GM19240 (cell line): ENCODE results near the gene GNAI1.

Source experiments
- DNase-seq: peaks from one replicate; pipeline ENCODE4 v3.0.0; 2011; ENCODE audit warnings: low spot score; ENCODE audit not compliant: insufficient read length

Gene GNAI1

DNA sequence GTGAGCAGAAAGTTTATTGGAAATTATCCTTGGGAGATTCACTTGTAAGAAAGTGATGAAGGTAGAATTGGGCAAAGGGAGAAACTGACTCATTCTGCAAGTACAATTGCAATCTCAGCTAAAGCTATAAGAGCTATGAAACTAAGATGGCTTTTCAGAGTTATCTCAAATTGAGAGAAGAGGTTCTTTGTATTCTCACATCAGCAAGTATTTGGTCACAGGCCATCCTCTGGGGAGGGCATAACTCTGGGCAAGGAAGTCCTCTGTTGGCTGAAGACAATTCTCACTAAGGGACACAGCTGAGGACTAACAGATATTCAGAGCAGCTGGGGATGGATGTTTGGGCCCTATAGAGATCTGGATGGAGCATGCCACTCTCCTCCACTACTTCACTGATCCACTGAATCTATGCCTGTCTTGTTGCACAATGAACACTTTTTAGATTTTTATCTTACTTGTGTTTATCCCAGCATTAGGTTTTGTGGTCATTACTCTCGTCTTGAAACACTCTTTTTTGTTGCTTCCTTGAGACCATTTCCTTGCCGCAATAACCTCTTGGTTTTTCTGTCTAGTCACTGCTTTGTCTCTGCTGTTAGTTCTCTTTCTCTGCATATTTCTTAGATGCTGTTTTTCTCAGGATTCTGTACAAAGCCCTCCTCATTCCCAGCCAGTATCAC is 115.1 kb downstream of the GNAI1 start:
- no peak for DNase-seq

DNA sequence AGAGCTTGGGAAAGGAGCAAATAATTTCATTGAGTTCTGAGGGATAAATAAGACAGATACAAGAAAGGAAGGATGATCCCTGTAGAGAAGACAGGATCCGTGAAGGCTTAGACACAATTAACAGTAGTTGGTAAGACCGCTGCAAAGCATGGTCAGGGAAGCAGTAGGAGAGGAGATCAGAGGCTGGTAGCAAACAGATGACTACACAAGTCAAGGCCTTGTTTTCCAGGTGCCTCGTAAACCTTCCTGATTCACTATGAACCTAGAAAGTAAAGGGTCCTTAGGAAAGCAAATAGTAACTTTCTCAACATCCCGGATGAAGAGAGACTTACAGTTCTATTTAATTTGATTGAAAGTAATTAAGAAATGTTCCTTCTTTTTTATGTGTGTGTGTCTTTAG is 118.6 kb downstream of the GNAI1 start:
- DNase-seq, result no peak

DNA sequence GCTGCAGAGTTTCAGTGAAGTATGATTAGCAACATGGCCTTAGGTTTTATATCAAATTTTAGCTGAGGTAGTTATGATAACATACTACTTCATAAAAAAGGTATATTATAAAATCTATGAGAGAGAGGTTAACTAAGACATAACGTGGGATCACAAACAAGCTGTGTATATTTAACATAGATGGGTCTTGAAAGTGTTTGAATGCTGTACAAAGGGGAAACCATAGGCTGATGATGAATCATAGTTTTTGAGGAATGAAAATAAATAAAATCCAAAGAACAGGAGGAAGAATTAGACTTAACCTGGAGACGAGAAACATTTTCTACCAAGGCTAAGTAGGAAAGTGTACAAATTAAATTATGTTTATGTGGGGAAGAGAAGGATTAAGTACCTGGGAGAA is 119.0 kb downstream of the GNAI1 start:
- no peak for DNase-seq

DNA sequence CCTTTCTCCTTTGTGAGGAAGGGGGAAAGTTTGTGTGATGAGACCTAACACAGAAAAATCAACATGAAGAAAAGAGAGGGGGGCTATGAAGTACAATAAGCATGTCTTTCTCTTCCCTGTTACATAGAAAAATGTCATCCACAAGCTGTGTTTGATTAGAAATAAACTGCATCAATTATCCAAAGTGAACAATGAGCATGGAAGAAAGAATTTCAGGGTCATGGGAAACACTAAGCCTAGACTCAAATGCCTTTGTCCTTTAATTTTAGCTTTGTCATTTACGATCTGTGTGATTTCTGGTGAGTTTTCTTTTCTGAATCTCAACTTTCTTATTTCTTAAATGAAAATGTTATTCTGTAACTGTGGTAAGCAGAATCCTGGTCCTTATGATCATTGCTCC is 121.0 kb downstream of the GNAI1 start:
- DNase-seq, result no peak

DNA sequence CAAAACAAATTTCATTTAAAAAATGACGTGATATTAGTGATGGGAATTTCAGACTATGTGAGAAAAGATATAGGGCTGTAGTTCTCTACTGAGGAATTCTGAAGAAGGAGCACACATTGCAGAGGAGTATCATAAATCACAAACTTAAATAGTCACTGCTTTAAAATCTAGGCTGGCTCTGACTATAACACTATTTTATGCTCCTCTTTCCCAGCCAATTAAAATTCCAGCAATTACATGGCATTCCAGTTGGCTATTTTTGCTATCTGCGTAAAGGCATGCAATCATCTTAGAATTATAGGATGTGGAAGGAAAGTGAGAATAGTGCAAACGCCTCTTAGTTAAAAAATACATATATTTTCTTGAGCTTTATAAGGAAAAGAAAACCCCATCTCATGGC is 123.1 kb downstream of the GNAI1 start:
- no peak for DNase-seq

DNA sequence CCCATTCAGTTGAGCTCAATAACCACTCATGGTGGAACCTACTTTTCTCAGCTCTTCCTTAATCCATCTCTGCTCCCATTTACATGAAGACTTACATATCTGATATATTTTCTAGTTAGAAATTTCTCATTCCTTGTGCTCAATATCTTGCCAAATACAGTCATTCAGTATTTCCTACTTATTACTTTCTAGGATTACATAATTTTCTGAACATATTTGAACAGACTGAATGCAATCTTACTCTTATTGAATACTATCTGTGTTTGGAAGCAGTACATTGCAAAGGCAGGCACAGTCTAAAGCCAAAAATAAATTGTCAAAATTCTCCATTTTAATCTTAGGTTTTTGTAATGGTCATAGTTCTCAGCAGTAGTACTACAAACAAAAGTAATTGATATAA is 126.0 kb downstream of the GNAI1 start:
- DNase-seq, result no peak

DNA sequence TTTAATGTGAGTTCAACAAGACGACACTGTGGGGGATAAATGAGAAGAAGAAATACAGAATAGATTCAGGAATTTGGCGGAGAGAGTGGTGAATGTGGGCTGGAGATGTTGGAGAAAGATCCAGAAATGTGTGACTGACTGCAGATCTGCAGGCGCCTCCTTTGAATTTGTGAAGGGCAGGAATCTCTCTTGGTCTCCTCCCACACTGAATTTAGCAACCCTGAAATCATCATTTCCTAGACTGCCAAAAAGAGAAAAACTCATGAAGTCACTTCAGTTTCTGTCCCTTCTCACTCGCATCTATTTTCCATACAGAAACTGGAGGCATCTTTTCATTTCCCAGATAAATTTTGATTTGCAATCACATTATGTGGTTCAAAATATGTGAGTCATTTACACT is 128.7 kb downstream of the GNAI1 start:
- no peak for DNase-seq

DNA sequence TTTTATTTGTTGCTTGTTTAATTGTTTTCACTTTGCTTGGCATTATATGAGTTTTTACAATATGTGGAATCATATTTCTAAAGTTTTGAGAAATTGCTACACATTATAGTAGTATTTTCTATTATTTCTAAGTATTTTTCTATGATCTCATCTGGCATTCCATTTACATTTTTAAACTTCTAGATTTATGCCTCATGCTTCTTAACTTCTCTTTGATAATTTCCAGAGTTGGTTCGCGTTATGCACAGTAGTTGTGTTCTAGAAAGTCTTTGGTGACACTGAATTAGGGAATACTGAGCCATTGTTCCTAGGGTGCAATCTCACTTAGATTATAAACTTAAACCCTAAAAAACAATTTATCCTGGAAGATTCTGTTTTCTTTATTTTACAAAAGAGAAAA is 129.2 kb downstream of the GNAI1 start:
- no peak for DNase-seq

DNA sequence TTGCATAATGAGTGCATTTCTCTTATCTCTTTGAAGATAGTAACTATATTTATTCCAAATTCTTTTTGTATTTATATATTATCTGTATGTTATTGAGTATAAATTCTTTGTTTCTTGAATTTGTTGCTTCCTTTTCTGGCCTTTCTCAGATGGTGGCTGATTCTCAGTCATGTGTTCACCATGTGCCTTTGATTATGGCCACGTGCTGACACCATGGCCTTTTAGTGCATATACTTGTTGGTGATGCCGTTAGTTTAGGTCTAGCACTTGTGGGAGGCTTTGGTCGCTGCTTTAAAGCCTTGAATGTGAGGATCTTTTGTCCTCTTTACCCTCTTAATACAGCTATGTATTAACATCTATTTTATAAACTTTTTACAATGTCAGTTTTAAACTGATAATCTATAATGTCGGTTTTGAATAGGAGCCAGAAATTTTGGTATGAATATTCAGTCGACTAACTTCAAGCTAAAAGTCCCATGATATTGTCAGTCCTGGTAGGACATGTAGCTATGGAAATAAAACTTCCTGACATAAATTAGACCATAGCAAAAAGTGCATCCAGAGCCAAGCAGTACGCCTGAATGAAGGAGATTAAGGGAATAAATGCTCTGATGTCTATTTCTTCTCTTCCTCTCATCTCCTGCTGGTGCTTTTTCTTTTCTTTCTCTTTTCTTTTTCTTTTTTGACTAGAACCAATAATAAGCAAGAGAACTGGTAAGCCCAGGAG is 130.3 kb downstream of the GNAI1 start:
- DNase-seq, result no peak

DNA sequence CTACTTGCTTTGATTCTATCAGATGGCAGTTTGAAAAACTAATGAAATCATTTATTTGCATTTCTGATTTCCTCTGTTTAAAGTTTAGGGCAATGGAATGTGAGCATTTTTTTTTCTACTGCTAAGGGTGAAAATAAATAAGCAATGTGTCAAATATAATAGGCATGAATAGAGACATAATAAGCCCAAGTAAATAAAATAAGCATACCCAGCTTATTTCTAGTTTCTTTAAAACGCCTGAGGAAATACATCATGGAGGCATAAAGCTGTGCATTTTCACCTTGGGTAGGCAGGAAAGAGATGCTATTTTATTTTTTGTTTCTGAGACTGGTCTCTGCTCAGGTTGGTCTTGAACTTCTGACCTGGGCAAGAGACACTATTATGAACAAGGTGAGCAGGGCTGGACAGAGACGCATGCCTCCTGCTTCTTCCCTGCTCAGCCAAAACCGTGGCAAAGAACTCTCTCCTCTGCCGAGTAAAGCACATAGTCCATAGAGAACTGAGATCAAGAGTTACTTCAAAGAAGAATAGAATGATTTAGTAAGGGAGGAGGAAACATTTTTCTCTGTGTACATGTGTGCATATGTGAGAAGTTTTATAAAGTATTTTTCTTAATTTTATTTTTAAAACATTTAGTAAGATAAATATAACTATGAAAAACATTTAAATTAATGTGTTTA is 138.1 kb downstream of the GNAI1 start:
- no peak for DNase-seq

DNA sequence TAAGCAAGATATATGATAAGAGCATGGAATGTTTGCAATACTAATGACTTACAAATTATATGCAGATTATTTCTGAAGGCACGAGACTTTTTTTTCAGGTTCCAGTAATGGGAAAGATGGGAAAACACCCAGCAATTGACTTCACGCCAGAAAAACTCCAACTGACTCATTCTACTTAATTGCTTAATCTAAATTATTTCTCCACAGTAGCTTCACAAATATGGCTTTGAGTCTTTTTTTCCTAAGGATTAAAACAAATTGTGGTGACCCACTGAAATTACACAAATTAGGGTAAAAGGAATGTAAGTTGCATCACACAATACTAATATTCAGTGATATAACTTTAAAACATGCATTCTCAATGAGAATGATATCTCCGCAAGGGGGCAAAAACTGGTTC is 138.7 kb downstream of the GNAI1 start:
- DNase-seq, result no peak

DNA sequence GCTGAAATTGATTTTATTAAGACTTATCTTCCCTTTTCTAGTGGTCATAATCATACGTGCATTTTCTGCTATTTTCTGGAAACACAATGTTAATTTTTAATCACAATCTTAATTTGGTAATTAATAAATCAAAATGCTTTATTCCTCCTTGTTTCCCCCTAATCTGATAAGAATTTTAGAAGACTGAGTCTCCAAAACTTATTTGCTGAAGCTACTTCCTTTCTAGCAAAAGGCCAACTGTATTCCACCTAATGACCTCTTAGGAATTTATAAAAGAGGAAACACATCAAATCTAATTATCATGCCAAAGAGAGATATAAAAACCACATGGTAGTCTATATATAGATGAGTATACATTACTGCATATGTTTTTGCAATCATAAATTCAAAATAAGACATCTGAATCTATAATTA is 140.6 kb downstream of the GNAI1 start:
- DNase-seq, result no peak
